GM19468 (cell line): ENCODE data around the gene ULBP2.
"Not testable (repeated sequence)": the region's sequence is repeated elsewhere in the genome, so short reads cannot be mapped to it uniquely, and the experiment has no call there.

Experiments used
- ATAC-seq: cut with Tn5 transposase; IDR thresholded peaks from one replicate; pipeline ENCODE4 v1.9.1; 2021; ENCODE audit warnings: mild to moderate bottlenecking, moderate library complexity, moderate number of reproducible peaks; ENCODE audit not compliant: unreplicated experiment; ENCODE audit errors: extremely low read depth

ULBP2 gene

DNA sequence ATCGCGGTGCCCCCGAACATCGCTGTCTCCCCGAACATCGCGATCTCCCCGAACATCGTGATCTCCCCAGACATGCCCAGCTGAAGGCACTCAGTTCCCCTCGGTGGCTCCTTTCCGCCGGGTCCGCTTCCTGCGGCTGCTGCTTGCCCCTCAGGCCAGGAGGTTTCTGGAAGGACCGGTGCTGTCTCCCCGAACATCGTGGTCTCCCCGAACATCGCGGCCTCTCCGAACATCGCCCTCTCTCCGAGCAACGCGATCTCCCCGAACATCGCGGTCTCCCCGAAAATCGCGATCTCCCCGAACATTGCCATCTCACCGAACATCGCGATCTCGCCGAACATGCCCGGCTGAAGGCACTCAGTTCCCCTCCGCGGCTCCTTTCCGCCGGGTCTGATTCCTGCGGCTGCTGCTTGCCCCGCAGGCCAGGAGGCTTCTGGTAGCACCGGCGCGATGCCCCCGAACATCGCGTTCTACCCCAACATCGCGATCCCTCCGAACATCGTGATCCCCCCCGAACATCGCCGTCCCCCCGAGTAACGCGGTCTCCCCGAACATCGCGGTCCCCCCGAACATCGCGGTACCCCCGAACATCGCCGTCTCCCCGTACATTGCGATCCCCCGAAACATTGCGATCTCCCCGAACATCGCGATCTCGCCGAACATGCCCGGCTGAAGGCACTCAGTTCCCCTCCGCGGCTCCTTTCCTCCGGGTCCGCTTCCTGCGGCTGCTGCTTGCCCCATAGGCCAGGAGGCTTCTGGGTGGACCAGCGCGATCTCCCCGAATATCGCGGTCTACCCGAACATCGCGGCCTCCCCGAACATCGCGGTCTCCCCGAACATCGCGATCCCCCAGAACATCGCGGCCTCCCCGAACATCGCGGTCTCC, 22.7 kb downstream of the ULBP2 start:
- ATAC-seq: no peak

GRCh38 chr6:149965194-149966020, 23.6 kb downstream of the ULBP2 start:
- no peak for ATAC-seq

- not testable (repeated sequence) for ATAC-seq
These were observed 24.5 kb downstream of the ULBP2 start for GRCh38 chr6:149966319-149966718.

GRCh38 chr6:149967591-149967990, 25.8 kb downstream of the ULBP2 start:
- no peak for ATAC-seq

DNA sequence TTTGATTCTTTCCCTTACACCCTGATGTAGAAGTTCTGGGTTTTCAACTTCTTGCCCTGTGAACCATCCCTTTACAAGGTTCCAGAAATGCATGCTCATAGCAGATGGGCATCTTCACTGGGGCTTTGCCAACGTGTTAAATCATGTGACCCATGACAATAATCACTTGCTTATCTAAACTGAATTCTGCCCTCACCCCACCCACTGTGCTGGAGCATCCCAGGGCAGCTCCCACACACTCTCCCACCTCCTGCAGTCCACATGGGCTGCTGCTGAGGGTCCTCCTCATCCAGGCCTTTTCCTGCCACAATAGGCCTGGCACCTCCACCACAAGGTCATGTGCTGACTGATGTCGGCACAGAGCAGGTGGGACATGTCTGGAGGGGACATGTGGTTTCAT, 26.2 kb downstream of the ULBP2 start:
- not testable (repeated sequence) for ATAC-seq

DNA sequence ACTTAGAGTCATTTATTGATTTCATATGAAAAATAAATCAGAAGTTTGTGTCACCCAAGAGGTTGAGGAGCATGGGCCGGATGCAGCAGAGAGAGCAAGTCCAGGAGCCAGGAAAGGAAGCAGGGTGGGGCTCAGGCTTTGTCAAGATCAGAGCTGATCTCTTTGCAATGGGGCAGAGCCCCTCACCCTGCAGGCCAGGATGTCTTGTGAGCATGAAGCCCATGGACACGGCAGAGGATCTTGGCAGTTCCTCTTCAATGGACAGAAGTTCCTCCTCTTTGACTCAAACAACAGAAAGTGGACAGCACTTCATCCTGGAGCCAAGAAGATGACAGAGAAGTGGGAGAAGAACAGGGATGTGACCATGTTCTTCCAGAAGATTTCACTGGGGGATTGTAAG, 27.1 kb downstream of the ULBP2 start:
- not testable (repeated sequence) for ATAC-seq

GRCh38 chr6:149969635-149970034, 27.8 kb downstream of the ULBP2 start:
- no peak for ATAC-seq

DNA sequence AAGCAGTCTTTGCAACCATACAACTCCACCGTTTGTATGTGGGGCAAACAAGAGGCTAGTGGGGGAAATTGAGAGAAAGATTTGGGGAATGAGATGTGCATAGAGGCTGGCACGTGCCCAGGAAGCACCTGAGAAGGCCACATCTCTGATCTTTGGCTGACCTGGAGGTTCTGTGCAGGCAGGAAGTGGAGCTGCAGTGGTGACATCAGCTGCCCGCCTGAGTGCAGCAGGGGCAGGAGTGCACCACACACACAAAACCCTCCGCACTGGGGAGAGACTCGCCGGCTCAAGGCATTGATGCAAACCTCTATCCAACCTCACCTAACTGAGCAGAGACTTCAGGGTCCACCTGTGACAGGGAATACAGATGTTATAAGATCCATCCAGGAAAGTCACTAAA, 32.6 kb downstream of the ULBP2 start:
- not testable (repeated sequence) for ATAC-seq

GRCh38 chr6:149974825-149975224, 33.0 kb downstream of the ULBP2 start:
- no peak for ATAC-seq

DNA sequence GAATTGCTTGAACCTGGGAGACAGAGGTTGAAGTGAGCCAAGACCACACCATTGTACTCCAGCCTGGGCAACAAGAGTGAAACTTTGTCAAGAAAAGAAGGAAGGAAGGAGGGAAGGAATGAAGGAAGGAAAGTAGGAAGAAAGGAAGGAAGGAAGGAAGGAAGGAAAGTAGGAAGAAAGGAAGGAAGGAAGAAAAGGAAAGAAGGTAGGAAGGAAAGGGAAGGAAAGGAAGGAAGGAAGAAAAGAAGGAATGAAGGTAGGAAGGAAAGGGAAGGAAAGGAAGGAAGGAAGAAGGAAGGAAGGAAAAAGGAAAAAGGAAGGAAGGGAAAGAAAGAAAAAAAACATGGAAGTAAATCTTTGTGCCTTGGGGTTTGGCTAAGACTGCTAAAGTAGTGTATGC, 33.6 kb downstream of the ULBP2 start:
- ATAC-seq: no peak

DNA sequence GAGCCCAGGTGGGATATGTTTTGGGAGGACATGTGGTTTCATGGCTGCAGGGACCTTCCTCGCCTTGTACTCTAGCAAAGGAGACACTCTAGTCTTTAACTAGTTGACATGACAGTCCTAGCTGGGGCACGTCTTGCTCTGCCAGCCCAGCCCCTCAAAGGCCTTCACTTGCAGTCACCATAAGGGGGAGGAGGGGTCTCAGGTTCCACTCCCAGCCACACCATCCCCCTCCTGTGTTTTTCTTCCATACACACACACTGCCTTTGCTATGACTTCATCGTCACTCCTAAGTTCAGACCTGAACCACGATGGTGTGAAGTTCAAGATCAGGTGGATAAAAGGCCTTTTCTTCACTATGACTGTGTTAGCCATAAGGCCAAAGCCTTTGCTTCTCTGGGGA, 35.4 kb downstream of the ULBP2 start:
- ATAC-seq: no peak

- ATAC-seq: no peak
These were observed 36.8 kb downstream of the ULBP2 start for GRCh38 chr6:149978610-149979009.

DNA sequence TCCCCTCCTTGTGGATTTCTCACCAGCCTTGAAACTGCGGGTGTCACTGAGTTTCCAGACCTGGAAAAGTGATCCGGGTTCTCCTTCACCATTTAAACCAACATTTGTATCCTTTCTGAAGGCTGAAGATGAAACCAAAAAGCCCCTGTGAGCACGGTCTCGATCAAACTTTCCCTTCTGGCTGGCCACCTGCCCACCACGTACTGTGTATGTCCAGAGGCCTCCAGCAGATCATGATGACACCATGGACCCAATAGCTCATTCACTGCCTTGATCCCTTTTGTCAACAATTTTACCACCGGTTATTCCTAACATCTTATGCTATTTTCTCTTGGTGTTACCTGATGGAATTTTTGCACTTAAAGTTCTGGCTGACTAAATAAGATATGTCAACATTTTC, 37.5 kb downstream of the ULBP2 start:
- no peak for ATAC-seq

- ATAC-seq: no peak
These were observed 41.3 kb downstream of the ULBP2 start for GRCh38 chr6:149983145-149983544.

- no peak for ATAC-seq
These were observed 43.0 kb downstream of the ULBP2 start for GRCh38 chr6:149984773-149985172.

- no peak for ATAC-seq
These were observed 43.7 kb downstream of the ULBP2 start for GRCh38 chr6:149985481-149985937.

DNA sequence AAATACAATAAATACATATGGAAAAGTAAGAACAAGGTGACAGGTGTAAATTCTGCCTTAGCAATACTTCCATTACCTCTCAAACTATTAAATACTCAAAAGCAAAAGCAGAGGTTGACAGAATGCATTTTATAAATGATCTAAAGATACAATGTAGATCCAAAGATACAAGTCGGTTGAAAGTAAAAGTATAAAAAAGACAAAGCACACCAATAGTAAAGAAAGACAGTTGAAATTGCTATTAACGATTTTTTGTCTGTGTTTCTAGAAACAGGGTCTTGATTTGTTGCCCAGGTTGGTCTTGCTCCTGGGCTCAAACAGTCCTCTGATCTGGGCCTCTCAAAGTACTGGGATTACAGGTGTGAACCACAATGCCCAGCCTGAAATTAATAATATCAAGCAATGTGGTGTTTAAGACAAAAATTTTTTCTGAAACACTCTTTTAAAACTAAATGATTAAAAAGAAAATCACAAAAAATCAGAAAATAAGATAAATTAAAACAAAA, 45.8 kb downstream of the ULBP2 start:
- no peak for ATAC-seq

DNA sequence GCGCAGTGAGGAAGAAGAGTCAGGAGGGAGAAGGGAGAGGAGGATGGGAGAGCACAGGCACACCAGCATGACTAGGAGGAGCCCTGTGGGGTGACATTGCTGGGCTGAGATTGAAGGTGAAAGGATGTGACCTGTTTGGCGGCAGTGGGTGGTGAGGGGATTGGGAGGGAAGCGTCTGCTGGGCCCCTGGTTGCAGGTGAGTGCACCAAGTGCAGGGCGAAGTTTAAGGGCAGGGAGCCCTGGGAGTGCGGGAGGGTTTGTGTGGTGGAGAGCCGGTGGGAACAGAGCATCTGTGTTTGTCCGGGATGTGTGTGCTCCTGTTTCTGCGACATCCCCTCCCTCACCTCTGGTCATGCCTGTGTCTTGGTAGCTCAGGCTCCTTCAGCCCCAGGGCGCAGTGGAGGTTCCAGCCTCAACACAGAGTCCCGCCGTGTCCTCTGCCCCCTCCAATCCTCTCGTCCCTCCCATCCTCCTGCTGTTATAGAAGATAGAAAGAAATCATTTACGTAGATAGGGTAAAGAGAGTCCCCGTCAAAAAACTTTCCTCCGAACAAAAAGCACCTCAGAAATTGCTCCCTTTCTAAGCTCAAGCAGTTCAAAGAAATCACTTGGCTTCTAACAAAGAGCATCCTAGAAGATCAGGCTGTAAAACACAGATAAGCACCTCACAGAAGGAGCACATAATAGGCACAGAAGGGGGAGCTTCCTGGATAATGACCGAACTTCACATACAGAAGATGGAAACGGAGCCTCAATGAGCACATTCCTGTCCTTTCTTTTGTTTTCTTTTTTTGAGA, 46.9 kb downstream of the ULBP2 start:
- ATAC-seq: no peak

GRCh38 chr6:149990212-149990660, 48.4 kb downstream of the ULBP2 start:
- ATAC-seq: no peak
